Epithelial cell of proximal tubule (primary cell): ENCODE data around the gene STRADB. TPM values are rescaled to one million over a fixed set of nuclear protein-coding genes. Genes with fewer than 3 reads are reported as not detected.

ENCODE experiments used
- DNase-seq: peaks from one replicate; pipeline ENCODE4 v3.0.0-alpha.2; 2011; ENCODE audit warnings: low read depth
- H3K4me3 ChIP-seq: 2 replicates; pipeline ENCODE4 v1.5.1; 2011; ENCODE audit warnings: low read depth, mild to moderate bottlenecking, low read length
- total RNA-seq: library from RNA; depleted of rRNA; stranded (reverse); fragments of >200 nt; gene quantifications from 2 replicates; pipeline ENCODE4 v1.2.3, GENCODE V29; 2015
- TF ChIP-seq, protein P1 (sequence below): conservative IDR thresholded peaks from 2 replicates; pipeline ENCODE4 v1.5.1; 2012; ENCODE audit warnings: low read depth, mild to moderate bottlenecking, low read length

STRADB gene, protein sequence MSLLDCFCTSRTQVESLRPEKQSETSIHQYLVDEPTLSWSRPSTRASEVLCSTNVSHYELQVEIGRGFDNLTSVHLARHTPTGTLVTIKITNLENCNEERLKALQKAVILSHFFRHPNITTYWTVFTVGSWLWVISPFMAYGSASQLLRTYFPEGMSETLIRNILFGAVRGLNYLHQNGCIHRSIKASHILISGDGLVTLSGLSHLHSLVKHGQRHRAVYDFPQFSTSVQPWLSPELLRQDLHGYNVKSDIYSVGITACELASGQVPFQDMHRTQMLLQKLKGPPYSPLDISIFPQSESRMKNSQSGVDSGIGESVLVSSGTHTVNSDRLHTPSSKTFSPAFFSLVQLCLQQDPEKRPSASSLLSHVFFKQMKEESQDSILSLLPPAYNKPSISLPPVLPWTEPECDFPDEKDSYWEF
- total RNA-seq = 27.8 and 31.0 TPM in 2 replicates

DNA sequence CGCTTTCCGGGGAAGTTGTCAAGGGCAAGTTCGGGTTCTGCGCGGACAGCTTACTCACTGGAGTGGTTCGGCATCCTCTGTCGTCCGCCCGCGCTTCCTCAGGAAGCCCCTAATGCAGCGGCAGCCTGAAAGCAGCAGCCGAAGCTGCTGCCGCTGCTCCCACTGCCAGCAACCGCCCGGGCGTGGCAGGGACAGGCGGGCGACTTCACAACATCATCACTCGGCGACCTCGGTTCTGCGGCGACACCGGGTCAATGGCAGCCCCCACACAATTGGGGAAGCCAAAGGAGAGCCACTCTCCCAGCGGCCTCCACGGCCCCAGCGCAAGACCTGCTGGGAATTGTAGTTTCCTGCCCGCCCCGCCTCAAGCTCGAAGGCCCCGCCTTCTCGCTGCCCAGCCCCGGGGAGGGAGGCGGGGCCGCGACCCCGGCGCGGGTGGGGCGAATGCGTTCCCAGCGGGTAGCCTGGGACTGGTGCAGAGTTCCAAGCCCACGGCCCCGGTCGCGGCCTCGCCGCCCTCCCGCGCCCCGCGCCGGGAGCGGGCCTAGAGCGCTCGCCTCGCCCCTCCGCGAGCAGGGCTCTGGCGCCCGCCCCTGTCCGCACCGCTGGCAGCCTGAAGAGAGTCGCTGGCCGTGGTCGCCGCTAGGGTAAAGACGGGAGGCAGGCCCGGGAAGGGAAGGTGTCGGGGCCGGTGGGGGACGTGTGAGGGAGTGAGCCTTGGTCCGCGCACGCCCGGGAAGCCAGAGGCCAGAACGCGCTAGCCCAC, at the start of gene STRADB, which contains the start of gene TRAK2:
Gene STRADB, plus strand, starts transcription at position 449 of the 766 bp plus-strand sequence. CDS start 3,101 bp downstream, outside the sequence.
Gene TRAK2, minus strand, starts transcription at position 167 of the 766 bp plus-strand sequence. CDS start 30,951 bp downstream, outside the sequence.
- DNase-seq = no peak
- H3K4me3 ChIP-seq = peak within 1 kb of the TSS; percentile 92
- TF ChIP-seq, protein P1, sequence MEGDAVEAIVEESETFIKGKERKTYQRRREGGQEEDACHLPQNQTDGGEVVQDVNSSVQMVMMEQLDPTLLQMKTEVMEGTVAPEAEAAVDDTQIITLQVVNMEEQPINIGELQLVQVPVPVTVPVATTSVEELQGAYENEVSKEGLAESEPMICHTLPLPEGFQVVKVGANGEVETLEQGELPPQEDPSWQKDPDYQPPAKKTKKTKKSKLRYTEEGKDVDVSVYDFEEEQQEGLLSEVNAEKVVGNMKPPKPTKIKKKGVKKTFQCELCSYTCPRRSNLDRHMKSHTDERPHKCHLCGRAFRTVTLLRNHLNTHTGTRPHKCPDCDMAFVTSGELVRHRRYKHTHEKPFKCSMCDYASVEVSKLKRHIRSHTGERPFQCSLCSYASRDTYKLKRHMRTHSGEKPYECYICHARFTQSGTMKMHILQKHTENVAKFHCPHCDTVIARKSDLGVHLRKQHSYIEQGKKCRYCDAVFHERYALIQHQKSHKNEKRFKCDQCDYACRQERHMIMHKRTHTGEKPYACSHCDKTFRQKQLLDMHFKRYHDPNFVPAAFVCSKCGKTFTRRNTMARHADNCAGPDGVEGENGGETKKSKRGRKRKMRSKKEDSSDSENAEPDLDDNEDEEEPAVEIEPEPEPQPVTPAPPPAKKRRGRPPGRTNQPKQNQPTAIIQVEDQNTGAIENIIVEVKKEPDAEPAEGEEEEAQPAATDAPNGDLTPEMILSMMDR = peak; percentile 14

DNA sequence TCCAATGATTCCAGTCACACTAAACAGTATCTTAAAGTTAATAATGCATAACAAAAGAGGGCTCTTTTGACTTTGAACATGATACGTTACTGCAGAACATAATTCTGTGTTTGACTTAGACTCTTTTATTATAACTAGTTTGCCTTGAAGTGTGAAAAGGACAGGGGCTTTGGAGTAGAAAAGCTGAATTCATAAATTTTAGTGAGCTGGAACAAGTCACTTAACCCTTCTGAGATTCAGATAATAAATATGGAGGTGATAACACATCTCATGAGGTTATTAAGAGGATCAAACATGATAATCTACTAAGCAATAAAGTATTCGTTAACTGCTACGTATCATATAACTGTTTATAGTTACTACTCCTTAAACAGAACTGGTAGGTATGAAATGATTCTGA, 49.7 kb upstream of the STRADB start:
- H3K4me3 ChIP-seq = no peak overlapping the region
- no peak for DNase-seq
- TF ChIP-seq, protein P1 = no peak

DNA sequence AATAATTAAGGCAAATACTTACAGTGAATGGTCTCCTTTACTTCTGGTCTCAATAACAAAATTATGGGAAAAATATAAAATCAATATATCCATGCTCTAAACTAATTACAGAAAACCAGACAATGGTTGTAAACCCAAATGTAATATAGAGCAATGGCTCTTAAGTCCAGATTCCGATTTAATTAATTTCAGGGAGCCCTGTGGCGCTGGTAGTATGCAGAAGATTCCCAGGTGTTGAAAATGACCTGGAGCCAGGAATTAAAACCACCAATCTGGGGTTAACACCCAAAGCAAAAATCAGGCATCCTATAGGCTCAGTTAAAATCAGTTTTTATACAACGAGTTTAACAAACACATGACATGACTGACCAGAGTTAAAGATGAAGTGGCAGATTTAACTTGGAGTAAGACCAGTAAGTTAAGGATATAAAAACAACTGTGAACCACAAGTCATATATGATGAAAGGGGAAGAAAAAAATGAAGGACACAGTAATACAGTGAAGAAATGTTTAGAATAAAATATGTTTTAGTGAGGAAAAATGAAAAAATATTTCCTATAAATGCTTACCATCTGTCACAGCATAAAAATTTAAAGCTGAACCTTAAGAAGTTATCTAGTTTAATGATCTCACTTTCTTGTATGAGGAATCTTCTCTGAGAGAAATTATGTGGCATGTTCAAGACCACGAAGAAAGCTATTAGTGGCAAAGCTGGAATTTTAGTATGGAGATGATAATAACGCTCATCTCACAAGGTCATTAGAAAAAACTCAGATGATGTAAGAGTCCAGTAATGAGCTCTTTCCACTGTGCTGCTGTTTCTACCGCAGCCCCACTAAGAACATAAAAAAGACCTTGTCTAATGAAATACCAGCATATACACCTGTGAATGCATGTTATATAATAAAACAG, 48.6 kb upstream of the STRADB start:
- no peak for DNase-seq
- TF ChIP-seq, protein P1 = no peak
- no peak overlapping the region for H3K4me3 ChIP-seq

DNA sequence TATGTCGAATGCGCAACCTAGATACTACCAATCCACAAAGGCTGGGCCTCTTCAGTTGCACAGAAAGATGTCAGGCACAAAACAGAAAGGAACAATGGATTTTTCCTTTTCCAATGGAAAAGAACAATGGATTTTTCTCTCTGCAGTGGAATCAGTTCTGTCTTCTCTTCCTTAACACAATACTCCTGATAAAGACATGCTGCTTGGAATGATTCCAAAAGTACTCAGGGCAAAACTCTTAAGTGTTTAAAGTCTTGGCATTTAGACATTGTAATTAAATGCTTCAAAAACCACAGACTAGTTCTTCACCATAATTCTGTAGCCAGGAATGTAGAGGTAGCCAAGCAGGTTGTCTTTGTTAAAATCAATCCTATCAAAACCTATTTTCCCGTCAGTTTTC, 47.7 kb upstream of the STRADB start:
- TF ChIP-seq, protein P1 = no peak
- no peak for DNase-seq

DNA sequence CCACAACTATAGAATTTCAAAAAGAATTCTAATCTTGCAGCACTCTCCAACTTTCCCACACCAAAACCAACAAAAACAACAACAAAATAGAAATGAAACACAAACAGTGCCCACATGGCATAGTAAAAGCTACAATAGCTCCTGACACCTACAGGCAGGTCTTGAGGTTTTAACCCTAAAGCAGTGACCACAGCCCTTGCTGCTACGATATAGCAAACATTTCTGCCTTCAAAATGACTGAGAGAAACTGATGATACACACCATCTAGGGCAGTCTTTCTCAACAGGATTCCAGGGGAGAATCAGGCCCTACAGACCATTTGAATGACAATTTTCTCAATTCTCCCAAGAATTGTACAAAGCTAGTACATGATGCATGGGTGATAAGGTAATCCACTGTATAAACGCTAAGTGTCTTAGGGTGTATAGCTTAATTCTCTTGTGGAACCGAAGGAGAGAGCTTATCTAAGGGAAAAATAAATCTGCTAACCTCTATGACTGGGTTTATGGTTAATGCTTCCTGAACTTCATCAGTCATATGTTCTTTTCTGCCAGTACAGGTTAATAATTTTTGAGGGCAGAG, 46.8 kb upstream of the STRADB start:
- H3K4me3 ChIP-seq = no peak overlapping the region
- TF ChIP-seq, protein P1 = no peak
- no peak for DNase-seq

More for the DNA sequence above, 47.7 kb upstream of the STRADB start:
- H3K4me3 ChIP-seq = no peak overlapping the region

DNA sequence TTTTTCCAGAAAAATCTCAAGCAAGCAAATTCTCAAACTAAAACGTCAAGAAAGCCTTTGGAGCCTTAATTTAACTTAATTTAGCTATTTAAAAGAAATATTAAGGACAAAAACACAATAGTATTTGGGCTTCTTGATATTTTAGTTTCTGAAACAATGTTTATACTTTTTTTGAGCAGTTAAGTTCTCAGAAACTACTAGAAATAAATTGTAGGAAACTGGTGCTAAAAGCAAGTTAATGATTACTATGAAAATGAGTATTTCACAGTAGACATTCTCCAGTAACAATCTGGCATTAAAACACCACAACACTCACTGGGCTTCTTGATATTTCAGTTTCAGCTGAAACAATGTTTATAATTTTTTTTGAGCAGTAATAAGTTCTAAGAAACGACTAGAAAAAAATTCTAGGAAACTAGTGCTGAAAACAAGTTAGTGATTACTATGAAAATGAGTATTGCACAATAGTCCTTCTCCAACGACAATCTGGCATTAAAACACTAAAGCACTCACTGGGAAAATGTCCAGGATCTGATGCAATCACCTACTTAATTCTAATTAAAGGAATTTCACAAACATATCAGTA, 45.4 kb upstream of the STRADB start:
- TF ChIP-seq, protein P1 = no peak
- peak overlapping the region; percentile 1 for H3K4me3 ChIP-seq
- DNase-seq = peak; percentile 77
